ENCODE data around the gene CD7. TPM values are rescaled to one million over a fixed set of nuclear protein-coding genes. Genes with fewer than 3 reads are reported as not detected.

Gene CD7
- total and polyA plus RNA-seq, 2 donors (not counting 1 experiment from before 2014, with no cell fraction given) = 0.67 to 1.3 TPM

DNA sequence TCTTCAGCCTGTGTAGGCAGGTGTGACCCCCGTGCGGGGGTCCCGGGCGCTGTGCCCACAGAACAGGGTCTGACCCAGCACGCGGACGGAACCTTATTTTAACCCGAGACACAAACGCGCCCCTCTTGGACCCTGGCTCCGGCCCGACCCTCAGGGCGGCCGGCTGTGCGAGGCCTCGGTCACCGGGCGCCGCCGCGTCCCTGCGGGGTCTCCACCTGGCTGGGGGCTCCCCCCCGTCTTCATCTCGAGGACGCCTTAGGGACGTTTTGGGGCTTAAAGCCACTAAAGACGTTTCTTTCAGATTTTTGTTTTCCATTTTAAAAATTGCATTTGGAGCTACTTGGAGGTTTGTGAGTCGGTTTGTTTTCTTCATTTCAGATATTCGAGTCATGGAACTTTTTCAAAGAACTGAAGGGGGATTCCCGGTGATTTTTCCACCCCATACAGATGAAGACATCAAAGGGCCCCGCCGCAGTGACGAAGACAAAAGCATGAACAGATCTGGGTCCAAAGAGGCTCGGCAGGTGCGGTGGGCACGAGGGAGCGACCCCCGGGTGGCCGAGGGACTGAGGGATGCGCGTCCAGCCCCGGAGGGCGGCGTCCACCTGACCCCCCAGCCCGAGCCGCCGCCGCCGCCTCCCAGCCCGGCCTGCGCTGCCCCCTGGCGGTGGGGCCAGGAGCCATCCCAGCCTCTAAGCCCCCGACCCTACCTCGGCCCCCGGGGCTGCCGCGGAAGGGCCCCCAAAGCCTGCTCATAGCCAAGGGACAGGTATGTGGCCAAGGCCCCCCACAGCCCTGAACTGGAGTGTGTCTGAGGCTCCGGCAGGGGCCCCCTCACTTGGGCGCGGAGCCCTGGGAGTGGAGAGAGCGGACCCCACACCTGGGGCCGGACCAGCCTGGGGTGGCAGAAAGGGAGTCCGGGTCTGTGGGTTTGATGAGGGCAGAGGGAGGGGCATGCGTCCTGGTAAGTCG is 3.8 kb upstream of the CD7 start:
- peak overlapping the region; percentile 30 for H3K9ac ChIP-seq (ENCODE audit: low read length)
- TF ChIP-seq, protein P1, sequence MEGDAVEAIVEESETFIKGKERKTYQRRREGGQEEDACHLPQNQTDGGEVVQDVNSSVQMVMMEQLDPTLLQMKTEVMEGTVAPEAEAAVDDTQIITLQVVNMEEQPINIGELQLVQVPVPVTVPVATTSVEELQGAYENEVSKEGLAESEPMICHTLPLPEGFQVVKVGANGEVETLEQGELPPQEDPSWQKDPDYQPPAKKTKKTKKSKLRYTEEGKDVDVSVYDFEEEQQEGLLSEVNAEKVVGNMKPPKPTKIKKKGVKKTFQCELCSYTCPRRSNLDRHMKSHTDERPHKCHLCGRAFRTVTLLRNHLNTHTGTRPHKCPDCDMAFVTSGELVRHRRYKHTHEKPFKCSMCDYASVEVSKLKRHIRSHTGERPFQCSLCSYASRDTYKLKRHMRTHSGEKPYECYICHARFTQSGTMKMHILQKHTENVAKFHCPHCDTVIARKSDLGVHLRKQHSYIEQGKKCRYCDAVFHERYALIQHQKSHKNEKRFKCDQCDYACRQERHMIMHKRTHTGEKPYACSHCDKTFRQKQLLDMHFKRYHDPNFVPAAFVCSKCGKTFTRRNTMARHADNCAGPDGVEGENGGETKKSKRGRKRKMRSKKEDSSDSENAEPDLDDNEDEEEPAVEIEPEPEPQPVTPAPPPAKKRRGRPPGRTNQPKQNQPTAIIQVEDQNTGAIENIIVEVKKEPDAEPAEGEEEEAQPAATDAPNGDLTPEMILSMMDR (IDR thresholded peaks at IDR 0.05) = peak; percentile 98
- TF ChIP-seq EZH2 (IDR thresholded peaks at IDR 0.05; ENCODE audit: borderline replicate concordance, insufficient read depth, low read depth, low read length, poor library complexity, severe bottlenecking) = no peak
- no peaks in the 10 kb centered on the region for H4K20me1 ChIP-seq (ENCODE audit: control insufficient read depth, insufficient read depth, low read length, poor library complexity, severe bottlenecking)
- peaks cover 0 to 13% (median 3%) of the 10 kb centered on the region in 4 experiments for H3K27me3 ChIP-seq (replicated peaks in 1 of 4; ENCODE audit: control extremely low read depth in 1 of 4, control insufficient read depth in 3 of 4, insufficient read depth in 4 of 4, low read length in 3 of 4)
- Mint-ChIP-seq H3K27ac (peak overlapping the region; percentile 42), H3K9me3 (ENCODE audit: insufficient read depth) (no peaks in the 10 kb centered on the region), H3K27me3 (no peaks in the 10 kb centered on the region), H3K4me1 (peaks cover 3% of the 10 kb centered on the region), H3K4me3 (peak overlapping the region; percentile 73)
- 47% methylated on average over 52 of the region's 65 CpGs for WGBS (ENCODE audit: insufficient coverage)
- peak overlapping the region in 3 of 5 experiments; percentile 21 to 31 (median 25) for H3K4me3 ChIP-seq (ENCODE audit: control extremely low read depth in 1 of 5, extremely low read depth in 1 of 5, insufficient read depth in 1 of 5, low read depth in 2 of 5, low read length in 4 of 5)
- H3K36me3 ChIP-seq (replicated peaks in 1 of 2; ENCODE audit: control extremely low read depth in 1 of 2, control insufficient read depth in 1 of 2, extremely low read depth in 1 of 2, insufficient read depth in 2 of 2, low read length in 1 of 2) = no peaks in the 10 kb centered on the region
- H3K4me1 ChIP-seq (ENCODE audit: control insufficient read depth in 2 of 2, insufficient read depth in 2 of 2, low read length in 2 of 2) = peaks cover 9 to 12% of the 10 kb centered on the region in 2 donors
- ATAC-seq (ENCODE audit: low read depth) (peak; percentile 83), DNase-seq (peak; percentile 81)
- CTCF ChIA-PET = interaction anchor here (0.6 to 6.7 kb wide), 11 partner anchors 8 to 635 kb away, joined by 3 to 68 read pairs (median 7); no protein-coding TSS in a partner anchor
- H3K27ac ChIP-seq (ENCODE audit: low read length in 2 of 2) = no peak overlapping the region
- peak overlapping the region; percentile 73 for H3K4me2 ChIP-seq (replicated peaks; ENCODE audit: low read depth, low read length, poor library complexity, severe bottlenecking)
- H2AFZ ChIP-seq (ENCODE audit: insufficient read depth, low read depth, low read length, poor library complexity, severe bottlenecking) = peak overlapping the region; percentile 70
- peaks cover 0 to 18% (median 0%) of the 10 kb centered on the region in 3 donors for H3K9me3 ChIP-seq (ENCODE audit: control extremely low read depth in 1 of 3, control insufficient read depth in 2 of 3, insufficient read depth in 1 of 3, low read length in 2 of 3)
- H3K79me2 ChIP-seq (ENCODE audit: control insufficient read depth, insufficient read depth, low read length) = no peaks in the 10 kb centered on the region
- intact Hi-C loops (cut with micrococcal nuclease) = loop anchor here (1.0 kb wide), 5 partner anchors 20 to 115 kb away; partner anchors contain the start of gene CSNK1D
- POLR2A ChIA-PET = interaction anchor here (0.6 to 1.0 kb wide), 2 partner anchors 23 to 115 kb away, joined by 6 to 11 read pairs; no protein-coding TSS in a partner anchor
